ENCODE data around the gene KRT3.

- TF ChIP-seq REST (IDR thresholded peaks at IDR 0.05; ENCODE audit: low read depth, low read length) (no peak), CTCF (IDR thresholded peaks at IDR 0.05 in 2 of 3, conservative IDR thresholded peaks at IDR 0.05 in 1 of 3; ENCODE audit: control insufficient read depth in 2 of 3, extremely low read depth in 1 of 3, insufficient read depth in 1 of 3, low read depth in 3 of 3, low read length in 3 of 3) (no peak), IRF3 (IDR thresholded peaks at IDR 0.05) (no peak), IRF4 (IDR thresholded peaks at IDR 0.05; ENCODE audit: low read depth, low read length) (no peak), ATF2 (IDR thresholded peaks at IDR 0.05; ENCODE audit: low read length) (no peak), CHD4 (IDR thresholded peaks at IDR 0.05) (no peak), POLR2A (IDR thresholded peaks at IDR 0.05; ENCODE audit: low read depth, low read length) (no peak), EGR1 (IDR thresholded peaks at IDR 0.05; ENCODE audit: borderline replicate concordance in 1 of 2, low read depth in 2 of 2, low read length in 2 of 2) (no peak), EP300 (IDR thresholded peaks at IDR 0.05; ENCODE audit: borderline replicate concordance in 1 of 2, control insufficient read depth in 1 of 2, low read depth in 2 of 2, low read length in 2 of 2) (no peak)
Measured at GRCh38 chr12:52823761-52824450, 28.0 kb upstream of the KRT3 start.

All from GM12878 (cell line).